ENCODE measurements around the gene TTC9.
A peak's percentile ranks its signal among the peaks of the same experiment; 100 is the strongest.
"Not testable (repeated sequence)": the region's sequence is repeated elsewhere in the genome, so short reads cannot be mapped to it uniquely, and the experiment has no call there.

TTC9 gene

GRCh38 chr14:70685474-70686197 lies 43.9 kb downstream of the TTC9 start:
- no peak for DNase-seq

- no peak for DNase-seq
Observed at GRCh38 chr14:70692210-70692609, 50.5 kb downstream of the TTC9 start.

- no peak for DNase-seq
Observed at GRCh38 chr14:70696026-70696425, 54.3 kb downstream of the TTC9 start.

- no peak for DNase-seq
Observed at GRCh38 chr14:70697701-70698100, 56.0 kb downstream of the TTC9 start.

- no peak for DNase-seq
Observed at GRCh38 chr14:70698288-70698687, 56.6 kb downstream of the TTC9 start.

GRCh38 chr14:70699646-70700045 lies 57.9 kb downstream of the TTC9 start:
- DNase-seq = no peak

GRCh38 chr14:70700955-70701585 lies 59.4 kb downstream of the TTC9 start:
- DNase-seq = no peak

GRCh38 chr14:70701610-70702009 lies 59.9 kb downstream of the TTC9 start:
- no peak for DNase-seq

- DNase-seq = no peak
Observed at GRCh38 chr14:70702161-70702560, 60.4 kb downstream of the TTC9 start.

- DNase-seq = not testable (repeated sequence)
Observed at GRCh38 chr14:70703621-70704168, 62.0 kb downstream of the TTC9 start.

GRCh38 chr14:70704960-70705359 lies 63.2 kb downstream of the TTC9 start:
- no peak for DNase-seq

GRCh38 chr14:70706177-70706576 lies 64.5 kb downstream of the TTC9 start:
- no peak for DNase-seq

- DNase-seq = peak; percentile 9
Observed at GRCh38 chr14:70707138-70708038, 65.7 kb downstream of the TTC9 start.

GRCh38 chr14:70708717-70709570 lies 67.2 kb downstream of the TTC9 start:
- no peak for DNase-seq

- DNase-seq = no peak
Observed at GRCh38 chr14:70709726-70710382, 68.1 kb downstream of the TTC9 start.

- DNase-seq = no peak
Observed at GRCh38 chr14:70711451-70711850, 69.7 kb downstream of the TTC9 start.

- no peak for DNase-seq
Observed at GRCh38 chr14:70713096-70713495, 71.4 kb downstream of the TTC9 start.

GRCh38 chr14:70713511-70713916 lies 71.8 kb downstream of the TTC9 start:
- DNase-seq = no peak

GRCh38 chr14:70714055-70714550 lies 72.4 kb downstream of the TTC9 start:
- peak; percentile 50 for DNase-seq

GRCh38 chr14:70716483-70716882 lies 74.8 kb downstream of the TTC9 start:
- no peak for DNase-seq

GRCh38 chr14:70716958-70717357 lies 75.2 kb downstream of the TTC9 start:
- no peak for DNase-seq
